ENCODE results near the gene ARL2BP.
"Not testable (repeated sequence)": the region's sequence is repeated elsewhere in the genome, so short reads cannot be mapped to it uniquely, and the experiment has no call there.

The ARL2BP gene

GRCh38 chr16:57244767-57245471 is at the start of gene ARL2BP:
Gene ARL2BP, plus strand, starts transcription at chr16:57245259. Its CDS starts 109 bp downstream, at chr16:57245368.
- DNase-seq: peak; percentile 95

GRCh38 chr16:57196286-57196685 is 48.8 kb upstream of the ARL2BP start:
- no peak for DNase-seq

- DNase-seq: no peak
Measured at GRCh38 chr16:57196753-57197152, 48.3 kb upstream of the ARL2BP start.

- not testable (repeated sequence) for DNase-seq
Measured at GRCh38 chr16:57200321-57200720, 44.7 kb upstream of the ARL2BP start.

- DNase-seq: not testable (repeated sequence)
Measured at GRCh38 chr16:57200926-57201325, 44.1 kb upstream of the ARL2BP start.

- DNase-seq: no peak
Measured at GRCh38 chr16:57202095-57202886, 42.8 kb upstream of the ARL2BP start.

GRCh38 chr16:57203451-57203850 is 41.6 kb upstream of the ARL2BP start:
- DNase-seq: no peak

GRCh38 chr16:57204675-57205074 is 40.4 kb upstream of the ARL2BP start:
- DNase-seq: no peak

- no peak for DNase-seq
Measured at GRCh38 chr16:57208926-57209325, 36.1 kb upstream of the ARL2BP start.

- no peak for DNase-seq
Measured at GRCh38 chr16:57209780-57210179, 35.3 kb upstream of the ARL2BP start.

- no peak for DNase-seq
Measured at GRCh38 chr16:57213462-57213861, 31.6 kb upstream of the ARL2BP start.

GRCh38 chr16:57216968-57217367 is 28.1 kb upstream of the ARL2BP start:
- DNase-seq: no peak

- no peak for DNase-seq
Measured at GRCh38 chr16:57223057-57223456, 22.0 kb upstream of the ARL2BP start.

- no peak for DNase-seq
Measured at GRCh38 chr16:57224651-57225335, 20.3 kb upstream of the ARL2BP start.

- DNase-seq: no peak
Measured at GRCh38 chr16:57225978-57226377, 19.1 kb upstream of the ARL2BP start.

- no peak for DNase-seq
Measured at GRCh38 chr16:57226701-57227621, 18.1 kb upstream of the ARL2BP start.

GRCh38 chr16:57229079-57229478 is 16.0 kb upstream of the ARL2BP start:
- DNase-seq: no peak

- DNase-seq: no peak
Measured at GRCh38 chr16:57231821-57232350, 13.2 kb upstream of the ARL2BP start.

GRCh38 chr16:57233944-57234706 is 10.9 kb upstream of the ARL2BP start:
- no peak for DNase-seq

- DNase-seq: no peak
Measured at GRCh38 chr16:57234707-57235092, 10.4 kb upstream of the ARL2BP start.

Measured in NCI-H2107 (cell line).